HUDEP-2 (cell line): Measurements from ENCODE around the gene ULK2.
A peak's percentile ranks its signal among the peaks of the same experiment; 100 is the strongest.

Experiments used
- DNase-seq, 76 experiments: peaks; one replicate each; lab custom pipeline; 2025; ENCODE audit not compliant: unreplicated experiment in 76 of 76; lab: John Stamatoyannopoulos, UW

The ULK2 gene

GRCh38 chr17:19868079-19868395 lies 301 bp upstream of the ULK2 start:
- no peak for DNase-seq

DNA sequence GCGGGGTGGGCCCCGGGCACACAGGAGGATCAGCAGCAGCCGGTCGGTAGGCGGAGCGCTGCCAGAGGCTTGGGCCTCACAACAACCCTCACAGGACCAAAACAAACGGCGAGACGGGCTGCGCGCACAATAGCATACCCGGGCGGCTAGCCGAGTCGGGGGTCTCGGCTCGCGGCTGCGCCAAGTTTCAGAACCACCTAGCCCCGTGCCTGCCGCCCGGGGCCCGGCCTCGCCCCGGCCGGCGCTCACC lies 732 bp downstream of the ULK2 start:
- DNase-seq = peak in 46 of 76 experiments; percentile 10 to 58 (median 36)

- DNase-seq = no peak
Observed at GRCh38 chr17:19865021-19865420, 2.7 kb downstream of the ULK2 start.

GRCh38 chr17:19860647-19861177 lies 7.0 kb downstream of the ULK2 start:
- peak in 10 of 76 experiments; percentile 17 to 55 (median 46) for DNase-seq

DNA sequence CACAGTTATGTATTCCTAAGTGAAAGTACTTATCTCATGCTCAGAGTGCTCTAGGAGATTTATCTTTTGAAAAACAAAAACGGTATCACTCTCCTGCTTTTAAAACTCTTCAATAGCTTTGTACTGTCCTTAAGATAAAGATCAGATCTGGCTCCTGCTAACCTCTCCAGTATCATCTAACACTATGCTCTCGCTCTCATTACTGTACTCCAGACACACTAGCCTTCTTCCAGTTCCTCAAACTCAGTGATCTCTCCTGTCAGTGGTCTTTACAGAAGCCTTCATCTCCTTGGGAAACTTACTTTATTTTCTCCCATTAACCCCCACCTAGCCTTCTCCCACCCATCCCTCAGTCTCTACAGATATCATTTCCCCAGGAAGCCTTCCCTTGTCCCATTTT lies 10.1 kb downstream of the ULK2 start:
- no peak for DNase-seq

- DNase-seq = no peak
Observed at GRCh38 chr17:19833914-19834313, 33.8 kb downstream of the ULK2 start.

DNA sequence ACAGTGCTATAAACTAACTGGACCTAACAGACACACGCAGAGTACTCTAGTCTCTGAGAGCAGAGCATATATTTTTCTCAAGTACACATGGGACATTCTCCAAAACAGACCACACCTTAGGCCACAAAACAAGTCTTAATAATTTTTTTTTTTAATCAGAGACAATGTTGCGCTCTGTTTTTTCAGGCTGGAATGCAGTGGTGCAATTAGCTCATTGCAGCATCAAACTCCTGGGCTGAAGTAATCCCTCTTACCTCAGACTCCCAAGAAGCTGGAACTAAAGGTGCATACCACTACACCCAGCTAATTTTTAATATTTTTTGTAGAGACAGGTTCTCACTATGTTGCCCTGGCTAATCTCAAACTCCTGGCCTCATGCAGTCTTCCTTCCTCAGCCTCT lies 37.7 kb downstream of the ULK2 start:
- no peak for DNase-seq

- peak in 5 of 76 experiments; percentile 1 to 21 (median 16) for DNase-seq
Observed at GRCh38 chr17:19812407-19812806, 55.3 kb downstream of the ULK2 start.

- no peak for DNase-seq
Observed at GRCh38 chr17:19805006-19805405, 62.7 kb downstream of the ULK2 start.

DNA sequence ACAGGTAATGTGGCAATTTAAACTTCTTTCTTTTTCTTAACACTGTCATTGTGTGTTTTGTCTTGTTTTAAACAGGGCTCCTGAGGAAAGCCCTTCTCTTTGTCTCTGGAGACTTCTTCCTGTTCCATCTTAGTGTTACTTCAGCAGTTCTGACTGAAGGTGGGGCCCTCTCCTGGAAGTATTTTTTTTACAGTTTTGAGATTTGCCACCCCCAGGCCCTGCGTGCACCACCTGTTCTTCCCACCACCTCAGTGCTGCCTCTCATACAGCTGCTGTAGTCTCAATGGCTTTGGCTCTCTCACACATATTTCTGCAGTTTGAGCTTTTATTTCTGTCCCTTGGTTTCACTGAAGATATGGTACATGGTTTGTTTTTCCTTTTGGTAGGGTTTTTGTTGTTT lies 67.2 kb downstream of the ULK2 start:
- DNase-seq = no peak

DNA sequence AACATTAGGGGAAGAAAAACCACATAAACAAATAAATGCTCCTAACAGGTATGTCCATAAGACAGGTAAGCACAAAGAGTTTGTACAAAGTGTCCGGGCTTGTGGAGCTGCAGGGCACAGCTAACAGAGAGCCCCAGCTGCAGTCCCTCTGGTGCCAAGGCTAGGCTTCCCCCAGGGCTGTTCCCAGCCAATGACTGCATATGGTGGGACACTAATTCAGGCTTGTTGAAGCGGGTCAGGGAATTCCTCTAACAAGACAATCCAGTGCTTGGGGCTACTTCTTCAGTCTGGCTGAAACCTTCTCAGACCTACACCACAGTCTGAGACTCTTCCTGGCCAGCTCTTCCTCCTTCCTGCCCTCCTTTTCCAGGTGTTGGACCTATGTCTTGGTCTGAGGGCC lies 67.9 kb downstream of the ULK2 start:
- no peak for DNase-seq

DNA sequence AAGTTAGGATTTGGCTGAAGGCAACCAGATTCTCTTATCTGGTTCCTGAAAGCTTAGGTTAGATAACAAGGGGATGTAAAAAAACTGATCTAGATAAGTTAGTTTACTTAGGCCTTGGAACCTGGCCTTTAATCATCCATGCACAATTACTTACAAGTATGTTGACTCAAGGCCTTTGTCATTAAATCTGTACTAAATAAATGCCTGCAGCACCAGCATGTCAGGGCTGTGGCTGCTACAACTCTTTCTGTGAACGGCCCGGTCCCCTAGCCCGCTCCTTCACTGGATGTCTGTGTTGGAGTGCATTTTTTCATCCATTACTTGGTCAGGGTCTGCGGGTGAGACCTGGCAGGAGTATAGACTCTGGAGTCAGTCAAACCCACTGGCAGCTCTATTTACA lies 71.3 kb downstream of the ULK2 start:
- DNase-seq = no peak

DNA sequence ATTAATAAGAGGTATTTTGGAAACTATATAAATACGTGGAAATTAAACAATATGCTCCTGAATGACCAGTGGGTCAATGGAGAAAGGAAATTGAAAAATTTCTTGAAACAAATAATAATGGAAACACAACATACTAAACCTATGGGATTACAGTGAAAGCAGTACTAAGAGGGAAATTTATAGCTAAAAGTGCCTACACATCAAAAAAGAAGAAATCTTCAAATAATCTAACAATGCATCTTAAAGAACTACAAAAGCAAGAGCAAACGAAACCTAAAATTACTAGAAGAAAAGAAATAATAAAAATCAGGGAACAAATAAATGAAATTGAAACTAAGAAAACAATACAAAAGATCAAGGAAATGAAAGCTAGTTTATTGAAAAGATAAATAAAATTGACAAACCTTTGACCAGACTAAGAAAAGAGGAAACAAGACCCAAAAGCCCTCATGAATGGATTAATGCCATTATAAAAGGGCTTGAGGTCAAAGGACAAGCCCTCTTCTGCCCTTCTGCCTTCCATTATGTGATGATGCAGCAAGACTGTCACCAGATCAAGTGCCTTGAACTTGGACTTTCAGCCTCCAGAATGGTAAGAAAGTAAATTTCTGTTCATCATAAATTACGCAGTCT lies 75.7 kb downstream of the ULK2 start:
- no peak for DNase-seq

DNA sequence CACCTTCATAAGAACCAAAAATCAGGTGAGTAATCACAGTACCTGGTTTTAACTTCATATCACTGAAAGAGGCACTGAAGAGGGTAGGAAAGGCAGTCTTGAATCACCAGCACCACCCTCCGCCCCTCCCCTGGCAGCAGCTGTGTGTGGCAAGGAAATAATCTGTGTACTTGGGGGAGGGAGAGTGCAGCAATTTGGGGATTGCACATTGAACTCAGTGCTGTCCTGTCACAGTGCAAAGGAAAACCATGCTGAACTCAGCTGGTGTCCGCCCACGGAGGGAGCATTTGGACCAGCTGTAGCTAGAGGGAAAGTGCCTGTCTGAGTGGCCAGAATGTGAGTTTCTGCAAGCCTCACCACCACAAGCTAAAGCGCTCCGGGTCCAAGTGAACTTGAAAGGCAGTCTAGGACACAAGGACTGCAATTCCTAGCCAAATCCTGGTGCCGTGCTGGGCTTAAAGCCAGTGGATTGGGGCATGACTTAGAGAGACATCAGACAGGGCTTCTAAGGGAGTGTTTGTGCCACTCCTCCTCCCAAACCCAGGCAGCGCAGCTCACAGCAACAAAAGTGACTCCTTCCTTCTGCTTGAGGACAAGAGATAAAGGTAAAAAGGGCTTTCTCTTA lies 79.9 kb downstream of the ULK2 start:
- DNase-seq = peak in 1 of 76 experiments; percentile 1

GRCh38 chr17:19785854-19786253 lies 81.9 kb downstream of the ULK2 start:
- DNase-seq = no peak

- DNase-seq = no peak
Observed at GRCh38 chr17:19781488-19782458, 86.0 kb downstream of the ULK2 start.

GRCh38 chr17:19780846-19781245 lies 86.9 kb downstream of the ULK2 start:
- no peak for DNase-seq

DNA sequence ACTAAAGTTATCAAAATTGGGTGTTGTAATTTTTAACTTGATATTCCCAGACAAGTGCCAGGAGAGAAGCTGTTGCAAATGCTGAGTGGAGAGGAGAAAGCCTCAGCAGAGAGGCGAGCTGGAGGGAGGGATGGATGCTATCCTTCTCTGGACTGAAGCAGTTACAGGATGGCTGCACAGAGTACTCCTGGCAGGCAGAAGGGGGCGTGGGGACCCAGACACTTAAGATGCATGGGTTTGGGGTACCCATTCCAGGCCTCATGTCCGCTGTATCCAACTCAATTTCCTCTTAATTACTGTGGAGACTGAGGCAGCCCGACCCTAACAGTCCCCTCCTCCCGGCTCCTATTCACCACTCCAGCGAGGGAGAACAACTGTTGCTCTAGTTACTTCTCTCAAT lies 94.2 kb downstream of the ULK2 start:
- no peak for DNase-seq

GRCh38 chr17:19771971-19772630 lies 95.6 kb downstream of the ULK2 start:
- DNase-seq = no peak

DNA sequence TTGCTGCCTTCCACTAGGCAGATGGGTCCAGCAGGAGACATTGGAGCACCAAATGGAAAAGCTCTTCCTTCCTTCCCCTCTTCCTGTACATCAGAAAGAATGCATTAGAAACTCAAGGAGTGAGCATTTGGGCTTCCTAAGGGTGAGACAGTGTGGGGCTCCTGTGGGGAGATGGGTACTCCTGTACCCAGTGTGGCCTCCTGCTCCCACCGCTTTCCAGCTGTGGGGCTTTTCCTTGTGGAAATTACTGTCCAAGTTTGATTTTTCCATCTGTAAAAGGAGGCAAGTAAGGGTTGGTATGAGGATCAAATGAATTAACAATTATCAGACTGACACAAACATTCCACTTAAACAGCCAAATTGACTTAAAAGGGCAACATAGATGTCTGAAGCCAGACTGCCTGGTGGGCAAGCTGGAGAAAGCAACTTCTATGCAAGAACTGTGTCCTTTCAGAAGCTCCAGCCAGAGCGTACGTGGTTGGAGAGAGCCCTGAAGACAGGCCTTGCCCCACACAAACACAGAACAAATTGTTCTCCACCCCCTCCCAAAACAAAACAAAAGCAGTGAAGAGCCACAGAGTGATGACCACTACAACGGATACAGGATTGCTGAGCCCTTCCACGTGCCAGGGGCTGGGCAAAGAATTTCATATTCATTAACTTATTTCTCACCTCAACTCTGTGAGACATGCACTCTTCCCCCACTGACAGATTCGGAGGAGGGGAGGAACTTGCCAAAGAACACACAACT lies 96.6 kb downstream of the ULK2 start:
- no peak for DNase-seq
